GM11168 (cell line): ENCODE data around the gene FHIT.
"Not testable (repeated sequence)": the region's sequence is repeated elsewhere in the genome, so short reads cannot be mapped to it uniquely, and the experiment has no call there.

ENCODE experiments used
- in situ Hi-C: fragments of 300-500 bp; cut with MboI; formaldehyde crosslinking; loops from one replicate; pipeline ENCODE4 v1.12.0; 2022; ENCODE audit warnings: low sequenced_read_pairs; ENCODE audit not compliant: unreplicated experiment

The FHIT gene

DNA sequence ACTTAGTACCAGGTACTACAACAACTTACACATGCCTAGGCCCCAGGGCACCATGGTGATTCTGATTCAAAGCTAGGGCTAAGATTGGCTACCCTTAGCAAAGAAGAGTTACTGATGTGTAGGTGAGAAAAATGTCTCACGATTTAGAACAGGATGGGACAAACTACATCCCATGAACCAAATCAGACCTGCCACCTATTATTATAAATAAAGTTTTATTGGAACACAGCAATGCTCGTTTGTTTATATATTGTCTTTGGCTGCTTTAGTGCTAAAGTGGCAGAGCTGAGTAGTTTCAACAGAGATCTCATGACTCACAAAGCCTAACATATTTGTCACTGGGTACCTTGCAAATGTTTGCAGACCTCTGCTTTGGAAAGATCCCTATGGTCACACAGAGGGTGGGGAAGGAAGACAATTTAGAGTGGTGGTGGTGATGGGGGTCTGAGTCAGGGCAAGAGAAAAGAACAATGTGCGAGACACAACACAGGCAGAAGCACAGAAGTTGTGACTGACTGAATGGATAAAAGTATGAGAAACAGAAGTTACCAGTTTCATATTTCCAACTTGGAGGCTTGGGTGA, 1430.8 kb downstream of the FHIT start:
- in situ Hi-C loops: no loop called here

DNA sequence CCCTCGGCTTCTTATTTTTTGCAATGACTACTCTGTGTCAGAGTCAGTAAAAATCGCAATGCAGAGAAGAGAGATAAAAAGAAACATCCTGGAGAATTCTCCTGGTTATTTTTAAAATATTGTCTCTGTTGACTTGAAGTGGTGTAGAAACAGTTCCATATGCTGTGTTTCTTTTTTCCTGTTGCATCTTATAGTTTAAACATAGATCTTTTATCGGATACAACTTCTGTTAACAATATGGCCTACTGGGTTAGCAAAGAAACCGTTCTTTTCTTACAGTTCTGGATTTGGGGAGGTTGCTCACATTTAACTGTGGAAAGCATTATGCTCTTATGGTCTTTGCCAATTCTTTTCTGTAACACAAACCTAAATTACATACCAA, 1432.3 kb downstream of the FHIT start:
- in situ Hi-C loops: no loop called here

- in situ Hi-C loops: no loop called here
These were observed 1433.0 kb downstream of the FHIT start for GRCh38 chr3:59818033-59818918.

DNA sequence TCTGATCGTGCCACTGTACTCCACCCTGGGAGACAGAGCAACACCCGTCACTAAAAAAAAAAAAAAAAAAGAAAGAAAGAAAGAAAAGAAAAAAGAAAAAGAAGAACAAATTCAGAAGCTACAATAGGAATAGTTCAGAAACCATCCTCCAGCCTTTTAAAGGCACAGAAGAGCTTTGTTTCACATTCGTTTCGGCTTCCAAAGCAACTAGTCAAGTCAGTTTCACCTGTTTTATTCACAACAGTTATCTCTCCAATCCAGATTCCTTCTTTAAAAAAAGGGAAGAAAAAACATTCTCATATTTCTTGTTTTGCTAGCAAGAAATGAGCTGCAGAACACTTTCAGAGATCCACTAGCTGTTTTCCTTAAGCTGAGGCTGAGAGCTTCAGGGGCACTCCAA, 1433.7 kb downstream of the FHIT start:
- in situ Hi-C loops: no loop called here

- in situ Hi-C loops: no loop called here
These were observed 1434.9 kb downstream of the FHIT start for GRCh38 chr3:59816312-59816711.

GRCh38 chr3:59813148-59813538, 1438.1 kb downstream of the FHIT start:
- in situ Hi-C loops: no loop called here

DNA sequence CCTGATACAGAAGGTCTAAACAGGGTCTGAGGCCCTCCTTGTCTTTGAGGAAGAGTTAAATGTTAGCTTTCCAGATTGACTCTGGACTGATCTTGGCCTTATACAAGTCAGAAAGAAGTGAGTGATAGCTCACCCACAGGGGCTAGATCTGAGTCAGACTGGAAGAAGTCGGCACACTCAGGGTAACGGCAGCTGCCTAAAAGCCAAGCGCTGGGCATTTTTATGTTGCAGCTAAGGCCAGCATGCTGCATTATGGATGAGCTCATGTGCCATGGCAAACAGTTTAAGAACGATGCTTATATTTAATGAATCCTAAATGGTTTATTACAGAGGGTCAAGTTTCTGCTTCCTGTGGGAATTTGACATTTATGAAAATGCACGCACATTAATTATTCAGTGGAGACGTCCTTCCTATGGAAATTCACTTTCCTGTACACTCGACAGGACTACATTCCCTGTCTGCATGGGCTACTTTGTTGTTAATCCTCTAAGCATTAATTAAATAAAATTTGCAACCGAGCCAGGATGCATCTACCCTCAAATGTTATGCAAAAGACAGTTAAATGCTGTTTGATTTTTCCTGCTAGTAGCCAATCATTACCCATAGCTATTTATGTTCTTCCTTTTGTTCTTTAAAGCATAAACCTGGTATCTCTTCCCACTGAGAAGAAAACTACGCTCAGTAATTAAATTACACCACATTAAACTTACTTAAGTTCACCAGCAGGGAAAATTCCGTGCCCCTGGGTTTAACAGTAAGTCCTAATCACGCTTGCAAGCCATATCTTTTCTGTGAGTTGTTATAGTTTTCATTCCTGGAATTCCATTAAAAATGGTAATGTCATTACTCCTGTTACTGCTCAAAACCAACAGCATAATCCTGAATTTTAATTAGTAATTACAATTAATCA, 1438.8 kb downstream of the FHIT start:
- in situ Hi-C loops: no loop called here

DNA sequence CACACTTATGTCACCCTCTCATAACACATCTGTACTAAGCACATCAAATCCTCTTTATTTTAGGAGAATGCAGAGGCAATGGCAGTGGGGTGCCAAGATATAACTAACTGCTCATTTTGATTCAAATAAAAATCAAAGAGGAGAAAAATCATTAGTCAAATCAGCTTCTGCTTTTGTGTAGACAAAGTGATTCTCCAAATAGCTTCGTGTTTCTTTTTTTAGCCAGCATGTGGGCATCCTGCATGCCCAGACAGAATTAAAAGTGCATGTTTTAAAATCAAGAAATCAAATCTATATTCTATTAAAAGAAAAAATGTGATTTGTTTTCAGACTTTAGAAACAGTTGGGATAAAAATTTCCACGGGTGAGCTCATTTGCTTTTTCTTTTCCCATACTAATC, 1440.1 kb downstream of the FHIT start:
- in situ Hi-C loops: no loop called here

DNA sequence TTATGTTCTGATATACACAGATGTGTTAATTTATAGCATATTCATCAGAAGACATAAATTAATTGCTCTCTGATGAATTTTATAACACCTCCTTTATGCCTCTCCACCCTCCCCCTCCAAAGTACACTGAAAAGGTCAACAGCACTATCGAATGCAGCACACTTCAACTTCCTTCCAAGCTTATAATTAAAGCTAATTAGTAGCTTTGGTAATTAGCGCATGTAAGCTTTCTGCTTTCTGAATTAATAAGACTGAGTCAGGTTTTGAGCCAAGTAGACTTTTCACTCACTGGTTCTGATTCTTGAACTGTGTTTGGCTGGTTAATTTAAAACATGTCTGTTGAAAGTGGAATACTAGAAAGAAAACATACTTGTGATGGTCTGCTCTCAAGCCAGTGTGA, 1440.6 kb downstream of the FHIT start:
- in situ Hi-C loops: no loop called here

DNA sequence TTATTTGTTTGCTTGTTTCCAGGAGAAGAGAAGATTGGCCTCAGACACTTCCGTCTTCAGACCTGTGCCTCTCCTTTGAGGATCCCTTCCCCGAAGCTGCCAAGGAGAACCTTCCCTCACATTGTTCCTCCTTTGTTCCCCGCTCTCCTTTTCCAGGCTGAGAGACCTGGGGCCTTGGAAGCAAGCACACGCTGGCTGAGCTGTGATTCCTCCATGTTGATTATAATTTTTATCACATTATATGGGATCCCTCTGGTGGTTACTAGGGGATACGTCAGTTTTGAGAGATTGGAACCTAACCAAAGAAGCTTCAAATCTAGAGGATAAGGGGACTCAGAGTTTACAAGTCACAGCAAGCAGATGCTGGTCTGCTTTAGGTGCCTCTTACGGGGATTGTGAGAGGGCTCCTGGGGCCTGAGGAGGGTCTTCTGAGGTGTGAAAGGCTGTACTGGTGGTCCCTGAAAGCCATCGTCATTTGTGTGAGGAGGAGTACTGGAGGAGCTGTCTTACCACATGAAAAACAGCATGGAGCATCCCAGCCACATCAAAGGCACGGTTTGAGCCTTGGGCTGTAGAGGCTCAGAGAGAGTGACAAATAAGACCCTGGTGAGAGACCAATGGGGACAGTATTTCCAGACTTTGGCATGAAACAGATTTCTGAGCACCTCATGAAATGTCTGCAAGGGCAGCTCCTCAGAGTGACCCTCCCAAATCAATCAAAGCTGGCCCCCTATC, 1441.4 kb downstream of the FHIT start:
- in situ Hi-C loops: no loop called here

DNA sequence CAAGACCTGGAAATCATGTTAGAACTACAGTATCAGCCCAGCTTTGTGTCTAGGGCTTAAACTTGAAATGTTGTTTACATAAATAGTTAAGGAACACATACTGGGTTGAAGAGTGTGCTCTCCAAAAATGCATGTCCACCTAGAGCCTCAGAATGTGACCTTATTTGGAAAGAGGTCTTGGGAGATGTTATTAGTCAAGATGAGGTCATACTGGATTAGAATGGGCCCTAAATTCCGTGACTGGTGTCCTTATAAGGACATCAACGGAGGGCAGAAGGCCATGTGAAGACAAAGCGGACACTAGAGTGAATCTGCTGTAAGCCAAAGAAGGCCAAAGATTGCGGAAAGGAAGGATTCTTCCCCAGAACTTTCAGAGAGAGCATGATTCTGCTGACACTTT, 1442.2 kb downstream of the FHIT start:
- in situ Hi-C loops: no loop called here

- in situ Hi-C loops: no loop called here
These were observed 1442.8 kb downstream of the FHIT start for GRCh38 chr3:59808446-59808845.

GRCh38 chr3:59803268-59803667, 1448.0 kb downstream of the FHIT start:
- in situ Hi-C loops: no loop called here

- in situ Hi-C loops: not testable (repeated sequence)
These were observed 1448.8 kb downstream of the FHIT start for GRCh38 chr3:59802453-59802852.

DNA sequence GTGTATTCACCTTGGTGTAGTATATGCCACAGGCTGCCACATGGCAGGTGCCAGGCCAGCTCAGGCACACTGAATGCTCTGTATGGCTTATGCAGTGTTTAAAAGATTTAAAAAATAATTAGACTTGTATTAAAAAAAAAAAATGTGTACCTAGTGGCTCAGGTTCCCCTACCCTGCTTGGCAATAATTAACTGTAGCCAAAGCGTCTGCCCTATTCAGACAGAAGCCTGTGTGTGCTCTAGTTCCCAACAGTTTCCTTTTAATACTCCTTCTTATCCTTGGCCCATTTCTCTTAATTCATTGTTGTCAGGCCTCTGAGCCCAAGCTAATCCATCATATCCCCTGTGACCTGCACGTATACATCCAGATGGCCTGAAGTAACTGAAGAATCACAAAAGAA, 1449.2 kb downstream of the FHIT start:
- in situ Hi-C loops: no loop called here

DNA sequence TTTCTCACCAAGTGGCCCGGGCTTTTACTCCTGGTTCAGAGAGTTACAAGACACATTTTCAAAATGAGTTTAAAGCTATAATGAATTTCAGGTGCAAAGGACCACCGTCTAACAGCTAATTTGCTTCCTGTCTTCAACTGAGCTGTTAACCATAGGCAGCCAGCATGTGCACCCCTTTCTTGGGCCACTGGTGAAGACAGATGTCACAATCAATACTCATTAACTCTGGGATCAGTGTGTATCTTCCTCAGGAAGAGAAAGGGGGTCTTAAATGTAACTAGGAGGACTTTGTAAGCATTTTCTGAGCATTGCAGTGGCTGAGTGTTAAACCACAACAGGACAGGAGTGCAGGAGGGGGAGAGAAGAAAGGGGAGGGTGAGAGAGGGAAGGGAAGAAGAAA, 1450.8 kb downstream of the FHIT start:
- in situ Hi-C loops: no loop called here

- in situ Hi-C loops: no loop called here
These were observed 1452.7 kb downstream of the FHIT start for GRCh38 chr3:59798372-59799086.

GRCh38 chr3:59797533-59797932, 1453.7 kb downstream of the FHIT start:
- in situ Hi-C loops: no loop called here

DNA sequence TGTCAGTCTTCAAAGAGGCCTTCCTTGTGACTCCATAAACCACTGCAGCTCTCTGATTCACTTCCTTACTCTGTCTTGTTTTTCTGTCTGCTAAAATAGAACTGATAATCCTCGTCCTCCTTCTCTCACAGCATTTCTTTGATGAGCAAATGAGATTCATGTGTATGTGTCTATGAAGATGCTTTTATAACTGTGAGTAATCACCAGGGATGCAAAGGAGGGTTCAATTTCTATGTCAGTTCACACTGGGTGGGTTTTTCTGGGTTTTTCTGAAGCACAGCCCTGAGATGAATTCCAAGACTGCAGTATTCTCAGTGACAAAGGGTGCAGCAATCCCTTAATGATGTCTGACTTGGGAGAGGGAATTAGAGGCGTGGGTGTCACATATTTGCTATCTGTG, 1454.8 kb downstream of the FHIT start:
- in situ Hi-C loops: no loop called here

DNA sequence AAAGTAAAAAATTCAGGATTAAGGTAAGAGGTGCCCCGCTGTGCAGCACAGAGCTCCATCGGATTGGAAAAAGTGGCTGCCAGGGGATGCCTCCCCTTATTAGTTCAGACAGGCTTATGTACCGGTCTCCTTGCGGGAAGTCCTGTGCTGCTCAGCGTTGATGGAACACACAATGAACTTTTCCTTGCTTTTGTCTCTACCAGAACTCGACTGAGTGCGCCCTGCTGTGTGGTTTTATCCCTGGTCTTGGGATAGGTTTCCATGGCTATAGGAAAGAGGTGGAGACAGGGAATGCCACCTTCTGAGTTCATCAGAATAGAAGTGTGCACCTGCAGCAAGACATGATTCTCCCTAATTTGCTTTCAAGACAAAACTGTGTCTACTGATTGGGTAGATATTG, 1455.5 kb downstream of the FHIT start:
- in situ Hi-C loops: no loop called here
